NCI-H82 treated with DMSO at 0.1 percent for 48 hours (cell line): Measurements from ENCODE around the gene FEM1B.

Experiments
- DNase-seq: peaks from one replicate; lab custom pipeline; 2025; ENCODE audit not compliant: unreplicated experiment; lab: John Stamatoyannopoulos, UW

The FEM1B gene

DNA sequence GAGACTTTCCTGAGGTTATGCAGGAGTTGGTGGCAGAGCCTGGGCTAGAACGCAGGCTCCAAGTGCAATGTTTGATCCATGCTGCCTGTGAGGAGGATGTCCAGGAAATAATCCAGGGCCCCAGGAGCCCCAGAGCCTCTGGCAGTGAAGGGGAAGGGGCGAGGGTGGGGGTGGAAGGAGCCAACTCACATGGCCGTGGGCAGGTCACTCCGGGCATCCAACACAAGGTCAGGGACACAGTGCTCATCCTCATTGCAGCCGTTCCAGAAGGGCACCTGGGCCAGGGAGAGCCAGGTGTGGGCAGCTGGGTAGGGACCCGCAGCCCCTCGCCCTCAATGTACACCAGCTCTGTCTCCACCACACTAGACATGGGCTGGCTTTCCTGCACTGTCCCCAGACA, 43.7 kb downstream of the FEM1B start:
- DNase-seq: no peak

DNA sequence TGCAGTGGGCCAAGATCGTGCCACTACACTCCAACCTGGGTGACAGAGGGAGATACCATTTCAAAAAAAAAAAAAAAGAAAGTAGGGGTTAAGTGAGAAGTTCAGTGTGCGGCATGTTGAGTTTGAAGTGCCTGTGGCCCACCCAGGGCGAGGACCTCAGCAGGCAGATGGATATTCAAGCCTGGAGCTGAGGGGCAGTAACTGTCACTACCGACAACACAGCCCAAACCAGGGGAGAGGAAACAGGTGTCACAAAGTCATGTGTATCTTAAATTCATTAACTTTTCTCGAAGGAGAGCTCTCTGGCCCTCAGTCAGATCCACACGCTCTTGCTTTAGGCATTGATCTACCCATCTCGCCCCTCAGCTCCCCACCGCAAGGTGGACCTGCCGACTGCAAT, 45.3 kb downstream of the FEM1B start:
- no peak for DNase-seq

DNA sequence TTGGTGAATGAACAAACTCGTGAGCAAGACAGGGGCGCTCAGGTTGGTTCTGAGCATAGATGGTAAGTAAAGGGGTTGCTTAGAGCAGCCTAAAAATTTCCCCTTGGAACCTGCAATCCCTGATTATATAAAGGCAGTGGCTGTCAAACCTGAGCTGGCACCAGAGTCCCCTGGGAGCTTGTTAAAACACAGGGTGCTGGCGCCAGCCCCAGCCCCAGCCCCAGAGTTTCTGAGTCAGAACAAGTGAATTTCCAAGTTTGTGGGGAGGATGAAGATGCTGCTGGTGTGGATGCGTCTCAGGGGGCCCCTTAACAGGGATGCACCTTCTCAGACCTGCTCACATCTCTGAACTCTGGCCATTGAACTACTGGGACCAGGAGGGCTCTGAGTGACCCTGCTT, 48.2 kb downstream of the FEM1B start:
- DNase-seq: no peak

DNA sequence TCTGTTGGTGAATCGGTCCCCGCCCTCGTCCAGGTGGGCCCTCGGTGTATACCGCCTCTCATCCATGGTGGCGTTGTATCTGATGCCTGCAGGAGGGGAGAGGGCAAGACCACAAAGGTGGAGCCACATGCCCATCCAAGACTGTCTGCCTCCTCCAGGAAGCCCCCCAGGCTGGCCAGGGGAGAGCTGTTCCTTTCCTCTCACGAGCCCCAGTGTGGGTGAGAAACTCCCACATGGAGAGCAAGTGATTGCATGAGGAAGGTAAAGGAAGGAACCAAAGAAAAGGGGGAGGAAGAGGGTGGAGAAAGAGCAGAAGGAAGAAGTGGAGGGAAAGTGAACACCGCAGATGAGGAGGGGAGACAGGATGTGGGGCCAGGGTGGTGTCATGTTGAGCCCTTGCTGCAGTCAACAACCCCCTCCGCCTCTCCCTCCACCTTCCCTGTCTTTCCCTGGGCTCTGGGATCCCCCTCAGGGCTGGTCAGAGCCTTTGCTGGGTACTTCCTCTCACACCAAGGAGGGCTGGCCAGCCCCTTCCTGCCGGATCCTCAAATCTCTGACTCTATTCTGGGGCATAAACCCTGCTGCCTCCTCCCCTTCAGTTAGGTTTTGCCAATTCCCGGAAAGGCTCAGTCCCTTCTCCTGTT, 49.3 kb downstream of the FEM1B start:
- no peak for DNase-seq

DNA sequence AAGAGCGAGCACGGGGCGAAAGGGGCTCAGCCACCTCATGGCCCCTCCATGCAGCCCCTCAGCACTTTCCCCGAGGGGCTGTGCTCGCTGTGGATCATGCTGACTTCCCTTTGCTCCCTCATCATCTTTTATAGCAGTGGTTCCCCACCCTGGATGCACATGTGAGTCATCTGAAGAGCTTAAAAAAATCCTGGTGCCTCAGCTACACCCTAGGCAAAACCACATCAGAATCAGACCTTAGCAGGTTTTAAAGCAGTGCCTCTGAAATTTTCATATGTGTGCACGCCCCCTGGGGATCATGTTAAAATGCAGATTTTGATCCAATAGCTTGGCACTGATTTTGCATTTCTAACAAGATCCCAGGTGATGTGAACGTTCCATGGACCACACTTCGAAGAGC, 50.9 kb downstream of the FEM1B start:
- DNase-seq: no peak

DNA sequence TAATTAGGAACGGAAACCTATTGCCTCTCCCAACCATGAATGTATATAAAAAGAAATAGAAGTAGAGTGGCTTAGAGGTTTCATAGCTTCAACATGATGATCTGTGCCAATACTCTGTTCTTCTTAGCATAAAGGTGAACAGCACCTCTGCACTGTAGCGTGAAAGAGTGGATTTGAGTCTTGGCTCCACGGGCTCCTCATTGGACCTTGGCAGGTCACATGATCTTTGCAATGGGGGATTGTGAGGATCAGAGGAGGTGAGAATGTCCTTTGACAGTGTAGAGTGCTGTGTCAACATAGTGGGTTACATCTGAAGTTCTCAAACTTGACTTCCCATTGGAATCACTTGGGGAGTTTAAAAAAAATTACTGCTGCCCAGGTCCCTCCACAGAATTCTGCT, 51.4 kb downstream of the FEM1B start:
- no peak for DNase-seq

DNA sequence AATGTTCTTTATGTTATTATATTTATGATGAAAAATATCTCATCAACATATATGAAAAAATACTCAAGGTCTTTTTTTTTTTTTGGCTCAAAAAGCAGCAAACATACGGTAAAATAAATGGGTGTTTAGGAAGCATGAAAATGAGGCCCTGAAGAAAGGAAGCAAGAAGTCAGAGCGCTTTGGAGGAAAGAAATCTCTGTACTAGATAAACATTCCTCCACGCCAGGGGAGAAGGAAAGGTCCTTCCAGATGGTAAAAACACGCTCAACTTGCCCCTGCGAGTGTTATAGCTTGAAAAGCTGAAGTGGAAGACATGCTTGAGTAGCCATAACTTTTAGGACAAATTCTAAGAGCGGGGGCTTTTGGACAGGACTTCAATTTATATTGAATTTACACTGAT, 52.9 kb downstream of the FEM1B start:
- DNase-seq: no peak

DNA sequence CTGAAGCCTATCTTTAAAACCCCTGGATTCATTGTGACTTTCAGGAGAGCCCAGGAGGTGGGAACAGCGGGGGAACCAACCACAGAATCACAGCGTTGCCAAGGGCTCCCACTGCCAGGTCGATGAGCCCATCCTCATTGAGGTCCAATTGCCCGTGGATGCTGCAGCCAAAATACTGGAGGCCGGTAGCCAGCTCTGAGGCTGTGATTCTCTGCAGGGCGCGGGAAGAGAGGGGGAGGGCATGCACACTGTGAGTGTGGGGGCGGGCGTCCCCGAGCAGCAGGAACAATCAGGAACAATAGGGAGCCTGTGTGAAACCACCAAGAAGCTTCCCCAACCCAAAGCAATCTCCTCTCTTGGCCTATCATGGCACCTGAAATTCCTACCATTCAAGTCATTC, 53.4 kb downstream of the FEM1B start:
- no peak for DNase-seq

DNA sequence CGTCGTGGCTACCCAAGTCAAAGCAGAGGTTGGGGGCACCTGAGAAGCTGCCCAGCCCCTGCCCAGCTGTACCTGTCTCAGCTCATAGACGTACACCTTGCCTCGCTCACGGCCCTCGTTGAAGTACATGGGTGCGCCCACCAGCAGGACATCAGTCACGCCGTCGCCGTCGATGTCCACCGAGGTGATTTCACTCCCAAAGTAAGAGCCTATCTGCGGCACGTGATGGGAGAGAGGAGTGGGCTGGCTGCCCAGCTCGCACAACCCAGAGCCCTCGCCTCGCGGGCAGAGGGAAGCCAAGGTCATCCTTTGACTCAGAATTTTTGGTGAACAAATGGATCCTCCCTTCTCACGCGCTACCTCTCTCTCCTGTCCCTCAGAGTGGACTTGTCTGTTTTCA, 54.7 kb downstream of the FEM1B start:
- no peak for DNase-seq

DNA sequence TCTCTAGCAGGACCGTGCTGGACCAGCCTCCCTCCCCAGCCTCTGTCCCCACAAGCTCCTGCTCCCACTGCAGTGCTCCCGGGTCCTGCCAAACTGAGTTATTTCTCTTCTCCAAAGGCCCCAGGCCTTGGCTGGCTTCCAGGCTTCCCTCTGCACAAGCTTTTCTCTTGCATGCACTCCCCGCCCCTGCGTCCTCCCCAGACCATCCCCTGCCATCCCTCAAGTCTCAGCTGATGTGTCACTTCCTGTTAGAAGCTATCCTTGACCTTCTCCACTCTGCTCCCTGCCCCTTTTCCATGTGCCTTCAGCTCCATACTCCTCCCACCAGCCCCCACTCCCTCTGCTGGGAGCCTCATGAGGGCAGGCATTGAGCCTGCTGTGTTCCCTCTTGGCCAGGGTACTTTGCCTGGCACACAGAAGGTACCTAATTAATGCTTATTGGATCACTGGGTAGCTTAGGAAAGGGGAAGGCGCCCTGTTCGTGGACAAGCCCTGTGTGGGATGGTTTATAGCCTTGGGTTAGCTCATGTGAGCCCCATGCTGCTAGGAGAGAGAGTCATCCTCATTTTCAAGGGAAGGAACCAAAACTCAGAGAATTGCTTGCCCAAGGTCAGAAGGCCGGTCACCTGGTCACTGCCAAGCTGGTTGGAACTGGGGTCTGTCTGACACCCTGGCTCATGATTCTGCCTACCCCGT, 56.4 kb downstream of the FEM1B start:
- no peak for DNase-seq

DNA sequence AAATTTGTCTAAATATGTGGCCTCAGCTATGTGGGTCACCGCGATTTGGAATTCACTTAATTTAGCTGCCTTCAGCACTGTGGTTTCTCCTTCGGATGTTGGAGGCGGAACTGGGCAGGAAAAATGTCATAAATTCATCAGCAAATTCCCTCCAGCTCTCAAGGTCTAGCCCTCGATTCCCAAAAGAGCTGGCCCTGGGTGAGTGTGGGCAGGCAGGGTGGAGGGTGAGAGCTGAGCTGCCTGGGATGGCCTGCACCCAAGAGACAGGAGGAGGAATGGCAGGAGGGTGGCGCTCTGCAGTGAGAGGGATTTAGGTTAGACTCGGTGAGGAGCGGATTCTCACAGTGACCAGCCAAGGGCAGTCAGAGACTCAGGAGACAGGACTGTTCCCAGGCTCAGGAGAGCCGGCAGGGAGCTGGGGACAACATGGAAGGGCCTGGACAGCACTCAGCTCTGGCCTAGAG, 57.1 kb downstream of the FEM1B start:
- no peak for DNase-seq

DNA sequence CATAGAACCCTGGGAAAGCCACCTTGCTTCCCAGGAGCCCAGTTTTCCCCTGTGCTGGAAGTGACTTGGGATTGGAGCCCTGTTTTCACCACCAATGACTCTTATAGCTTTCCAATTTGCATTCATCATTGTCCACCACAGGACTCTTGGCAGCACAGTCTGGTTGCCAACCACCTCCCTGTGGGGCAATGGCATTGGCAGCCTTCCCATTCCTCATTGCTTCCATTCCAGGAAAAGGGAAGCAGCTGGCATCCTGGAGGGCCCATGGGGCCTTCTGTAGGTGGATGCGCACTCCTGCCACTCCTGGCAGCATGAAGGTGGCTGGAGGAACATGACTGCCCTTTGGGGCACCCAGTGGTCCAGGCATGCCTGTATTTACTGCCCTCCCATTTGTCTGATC, 57.7 kb downstream of the FEM1B start:
- DNase-seq: no peak

DNA sequence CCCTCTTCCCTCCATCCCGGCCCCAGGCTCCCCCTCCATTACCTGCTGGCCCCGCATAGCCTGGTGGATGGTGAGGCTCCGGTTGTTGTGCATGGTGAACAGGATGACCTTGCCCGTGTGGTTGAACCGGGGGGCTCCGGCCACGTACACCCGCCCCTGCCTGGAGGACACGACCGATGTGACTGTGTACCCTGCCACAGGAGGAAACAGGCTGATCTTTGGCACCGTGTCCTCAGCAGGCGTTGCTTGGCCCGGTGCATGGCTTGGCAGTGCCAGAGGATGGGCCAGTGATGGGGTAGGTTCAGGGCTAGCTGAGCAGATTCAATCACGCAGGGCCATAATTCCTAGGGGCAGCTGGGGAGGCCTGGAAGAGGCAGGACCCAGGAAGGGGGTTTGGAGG, 58.1 kb downstream of the FEM1B start:
- DNase-seq: no peak

DNA sequence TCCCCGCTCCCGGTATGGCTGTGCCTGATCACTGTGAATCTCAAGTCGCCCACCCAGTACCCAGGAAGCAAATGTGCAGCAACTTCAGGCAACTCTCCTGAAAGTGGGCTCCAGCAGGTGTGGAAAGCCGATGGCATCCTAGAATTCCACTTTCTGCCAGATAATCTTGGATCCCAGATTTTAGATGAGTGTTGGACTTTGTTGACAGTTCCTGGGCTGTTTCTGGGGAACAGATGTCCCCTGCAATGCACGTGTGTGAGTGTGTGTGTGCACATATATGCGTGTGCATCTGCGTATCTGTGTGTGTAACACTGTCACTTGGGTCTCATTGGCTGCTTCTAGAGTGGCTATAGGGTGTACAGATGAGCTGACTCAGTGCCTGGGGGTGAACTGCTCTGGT, 59.0 kb downstream of the FEM1B start:
- no peak for DNase-seq

DNA sequence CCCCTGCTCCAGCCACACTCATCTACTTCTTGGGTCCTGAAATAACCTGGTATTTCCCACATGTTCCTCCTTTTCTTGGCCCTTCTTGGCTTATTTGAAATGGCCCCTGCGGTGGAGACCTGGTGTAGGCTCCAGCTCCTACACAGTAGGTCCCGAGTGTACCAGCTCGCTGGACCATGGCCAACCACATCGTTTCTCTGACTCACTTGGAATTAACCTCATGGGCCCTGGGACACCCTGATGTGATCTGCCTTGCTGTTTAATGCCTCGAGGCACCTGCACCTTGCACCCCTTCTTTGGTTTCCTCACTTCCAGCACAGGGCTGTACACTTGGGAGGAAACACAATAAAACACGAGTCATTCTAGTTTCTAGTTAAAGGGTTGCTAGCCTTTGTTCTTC, 60.3 kb downstream of the FEM1B start:
- DNase-seq: no peak

DNA sequence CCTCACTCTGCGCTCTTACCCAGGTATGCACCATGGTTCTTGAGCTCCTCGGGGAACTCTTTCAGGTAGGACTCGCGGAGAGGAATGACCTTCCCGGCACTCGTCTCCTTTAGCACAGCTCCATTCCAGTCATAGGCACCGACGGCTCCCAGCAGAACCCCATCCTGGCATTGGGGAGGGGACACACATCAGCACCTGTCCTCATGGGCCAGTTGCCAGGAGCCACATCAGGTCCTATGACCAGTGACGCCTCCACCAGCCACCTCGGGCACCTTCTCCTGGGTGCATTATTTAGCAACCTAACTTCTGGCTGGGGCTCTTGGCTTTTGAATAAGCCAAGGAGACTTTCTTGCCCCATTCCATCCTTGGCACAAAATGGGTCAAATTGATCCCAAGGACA, 61.9 kb downstream of the FEM1B start:
- DNase-seq: no peak

DNA sequence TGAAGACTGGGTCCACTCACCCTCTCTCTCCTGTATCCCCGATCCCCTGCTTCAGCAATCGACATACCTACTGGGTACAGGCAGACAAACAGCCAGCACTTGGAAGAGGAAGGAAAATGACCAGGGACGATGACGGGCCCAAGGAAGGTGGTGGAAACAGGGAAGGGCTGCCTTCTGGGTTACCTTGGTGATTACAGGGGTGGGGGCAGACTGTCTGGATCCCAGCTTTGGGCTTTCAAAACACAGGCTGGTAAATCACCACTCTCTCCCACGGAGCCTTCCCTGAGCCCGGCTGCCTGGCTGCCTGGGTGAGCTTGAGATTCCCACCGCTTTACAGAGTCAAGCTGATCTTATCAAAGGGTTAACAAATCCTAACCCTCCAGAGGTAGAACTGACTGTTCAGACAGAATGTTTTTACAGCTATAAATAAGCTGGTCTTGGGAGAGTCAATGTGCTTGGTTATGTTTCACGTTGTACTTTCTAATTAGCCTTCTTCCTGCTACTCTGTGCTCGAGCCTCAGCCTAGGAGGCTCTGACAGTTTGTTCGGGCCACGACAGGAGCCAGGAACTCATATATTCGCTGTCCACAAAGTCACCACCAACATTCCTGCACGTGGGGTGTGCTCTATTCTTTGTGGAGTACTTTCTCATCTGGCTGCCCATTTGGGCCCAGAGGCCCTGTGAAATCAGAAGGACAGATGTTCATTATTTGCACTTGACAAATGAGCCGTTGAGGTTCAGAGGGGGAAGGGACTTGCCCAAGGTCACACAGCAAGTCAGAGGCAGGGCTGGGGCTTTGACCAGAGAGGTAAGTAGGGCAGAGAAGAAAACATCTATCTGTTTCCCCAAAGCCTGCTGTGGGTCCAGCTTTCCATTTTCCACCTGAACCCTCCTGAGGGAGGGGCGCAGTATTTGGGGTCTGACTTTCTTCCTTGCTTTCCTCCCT, 63.5 kb downstream of the FEM1B start:
- DNase-seq: no peak

DNA sequence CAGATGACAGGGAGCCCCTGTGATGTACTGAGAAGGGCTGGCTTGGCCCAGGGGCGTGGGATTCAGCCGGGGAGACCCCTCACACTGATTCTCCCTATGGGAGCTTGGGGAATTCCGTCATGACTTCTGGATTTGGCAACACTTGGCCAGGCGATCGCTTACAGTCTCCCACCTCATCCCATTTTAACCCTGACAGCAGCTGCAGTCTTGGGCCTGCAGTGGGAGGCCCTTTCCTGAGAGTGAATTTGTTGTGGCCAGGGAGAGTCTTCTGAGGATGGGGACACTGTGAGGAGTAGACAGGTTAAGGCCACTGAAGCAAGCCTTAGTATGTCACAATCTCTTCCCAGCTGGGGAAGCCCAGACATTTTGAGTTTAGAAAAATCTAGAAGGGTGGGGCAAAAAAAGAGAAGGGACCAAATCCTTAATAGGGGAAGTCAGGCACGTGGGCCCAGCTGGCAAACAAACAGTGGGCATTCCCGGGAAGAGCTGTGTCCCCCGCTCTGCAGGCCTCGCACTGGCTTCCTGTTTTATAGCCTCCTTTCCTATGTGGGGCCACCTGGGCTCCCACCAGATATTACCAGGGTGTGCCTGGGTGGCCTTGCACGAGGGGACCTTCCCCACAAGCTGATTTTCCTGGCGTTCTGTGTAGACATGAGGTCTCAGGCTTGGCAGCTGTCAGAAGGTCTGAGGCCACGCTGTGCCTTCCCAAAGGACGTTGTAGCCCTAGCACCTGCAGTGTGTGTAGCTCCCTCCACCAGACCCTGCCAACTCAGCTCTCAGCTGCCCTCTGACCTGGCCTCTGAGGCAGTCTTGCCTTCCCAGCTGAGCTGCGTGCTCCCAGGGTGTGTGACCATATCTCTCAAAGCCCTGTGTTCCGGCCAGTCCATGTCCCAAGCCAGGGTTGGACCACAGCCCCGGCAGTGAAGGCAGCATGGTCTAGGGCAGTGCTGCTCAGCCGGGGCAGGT, 64.5 kb downstream of the FEM1B start:
- DNase-seq: no peak

DNA sequence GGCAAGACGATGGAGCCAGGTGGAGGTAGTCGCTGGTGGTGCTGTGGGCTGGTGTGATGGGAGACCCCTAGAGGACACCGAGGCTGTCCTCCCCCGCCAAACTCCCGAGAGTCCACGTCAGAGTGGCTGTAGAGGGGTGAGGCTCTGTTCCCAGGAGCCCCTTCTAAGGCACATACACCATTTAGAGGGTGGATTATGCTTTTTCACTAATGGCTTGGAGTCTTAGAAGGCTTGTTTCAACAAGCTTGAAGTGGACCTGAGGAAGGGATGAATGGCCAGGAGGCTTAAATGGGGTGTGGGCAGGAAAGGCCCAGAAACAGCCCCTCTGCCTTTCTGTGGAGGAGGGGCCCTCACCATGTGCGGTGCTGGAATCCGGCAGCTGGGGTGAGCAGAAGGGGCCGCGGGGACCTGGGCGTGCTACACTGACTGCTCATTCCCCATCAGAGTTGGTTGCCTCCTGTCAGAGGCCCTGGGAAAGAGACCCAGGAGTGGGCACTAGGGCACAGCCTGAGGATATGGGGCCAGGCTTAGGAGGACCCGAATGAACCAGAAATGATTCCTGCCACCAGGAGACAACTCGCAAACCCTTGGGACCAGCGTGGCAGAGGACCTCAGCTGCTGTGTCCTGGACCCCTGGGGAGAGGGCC, 66.2 kb downstream of the FEM1B start:
- no peak for DNase-seq

DNA sequence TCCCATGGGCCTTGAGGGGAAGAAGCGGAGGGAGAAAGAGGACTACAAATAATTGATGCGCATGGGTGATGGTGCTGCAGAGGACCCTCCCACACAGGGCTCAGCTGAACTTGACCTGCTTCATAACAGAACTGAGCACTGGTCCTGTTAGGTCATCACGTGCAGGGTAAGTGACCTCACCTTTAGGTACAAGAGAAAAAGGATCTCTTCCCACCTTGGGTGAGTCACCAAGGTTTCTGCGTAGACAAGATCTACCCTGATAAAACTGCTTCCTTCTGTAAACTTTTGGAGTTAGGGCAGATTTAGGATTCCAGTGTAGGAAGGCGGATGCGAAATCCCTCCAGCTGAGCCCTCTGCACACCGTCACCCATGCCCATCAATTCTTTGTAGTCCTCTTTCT, 67.1 kb downstream of the FEM1B start:
- no peak for DNase-seq
